Measurements from ENCODE around the gene MTCL1. TPM values are rescaled to one million over a fixed set of nuclear protein-coding genes. Genes with fewer than 3 reads are reported as not detected.

MTCL1 gene
- total and polyA plus RNA-seq, 3 experiments from 2014 or later: 1.0 to 1.1 TPM; not detected in 1

DNA sequence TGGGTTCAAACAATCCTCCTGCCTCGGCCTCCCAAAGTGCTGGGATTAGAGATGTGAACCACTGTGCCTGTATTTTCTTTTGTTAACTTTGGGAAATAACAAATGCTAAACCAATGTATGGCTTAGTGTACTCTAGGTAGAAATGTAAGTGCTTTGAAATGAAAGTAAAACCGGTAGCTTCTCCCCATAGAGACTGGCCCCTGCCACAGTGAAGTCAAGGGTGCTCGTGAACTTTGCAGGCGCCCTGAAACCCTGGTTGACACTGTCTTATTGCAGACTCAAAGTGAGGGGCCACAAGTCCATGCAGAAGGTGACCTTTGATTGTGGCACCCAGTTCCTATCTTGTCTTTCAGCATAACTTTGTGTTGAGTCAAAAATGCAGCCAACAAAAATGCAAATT is 24.2 kb upstream of the MTCL1 start:
- Mint-ChIP-seq H3K4me3 (no peak overlapping the region), H3K36me3 (no peaks in the 10 kb centered on the region), H3K9me3 (no peaks in the 10 kb centered on the region), H3K27me3 (peaks cover 3 to 4% of the 10 kb centered on the region in 2 donors), H3K27ac (peak overlapping the region in 1 of 8 donors; percentile 58), H3K4me1 (peaks cover 0 to 3% (median 0%) of the 10 kb centered on the region in 3 donors)
- Histone ChIP-seq H3K27me3 (ENCODE audit: insufficient read depth, low read length, poor library complexity, severe bottlenecking) (no peaks in the 10 kb centered on the region), H3K9me3 (ENCODE audit: low read length) (no peaks in the 10 kb centered on the region), H3K4me1 (ENCODE audit: insufficient read depth, low read length) (no peaks in the 10 kb centered on the region), H3K27ac (ENCODE audit: low read depth, low read length) (no peak overlapping the region), H3K4me3 (ENCODE audit: low read length) (no peak overlapping the region), H3K36me3 (ENCODE audit: insufficient read depth, low read length) (no peaks in the 10 kb centered on the region)
- POLR2A ChIA-PET: no interaction called here
- CTCF ChIA-PET: interaction anchor here (1.5 kb wide), 1 partner anchor 15 kb away, joined by 3 read pairs; no protein-coding TSS in a partner anchor
- DNase-seq: no peak

DNA sequence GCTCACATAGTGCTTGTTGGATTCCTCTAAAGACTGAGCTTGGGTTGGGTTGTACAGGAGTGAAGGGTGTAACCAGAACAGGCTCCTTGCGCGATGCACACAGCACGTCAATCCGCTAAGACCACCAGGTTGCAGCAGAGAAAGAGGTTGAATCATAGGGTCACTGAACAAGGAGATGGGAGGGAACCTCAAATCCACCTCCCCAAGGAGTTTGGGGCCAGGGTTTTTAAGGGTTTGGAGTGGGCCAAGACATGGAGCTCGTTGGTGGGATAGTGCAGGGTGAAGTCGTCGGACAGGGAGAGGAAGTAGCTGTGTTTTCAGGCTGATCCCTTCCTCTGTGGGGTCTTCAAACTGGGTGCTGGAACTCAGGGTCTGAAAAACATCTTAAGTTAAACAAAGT is 20.8 kb upstream of the MTCL1 start:
- no peak for DNase-seq
- no peak overlapping the region for H3K27ac Mint-ChIP-seq
- peaks cover 0 to 3% (median 0%) of the 10 kb centered on the region in 3 donors for H3K4me1 Mint-ChIP-seq
- H3K9me3 Mint-ChIP-seq: no peaks in the 10 kb centered on the region
- no peak overlapping the region for H3K4me3 Mint-ChIP-seq
- Histone ChIP-seq H3K36me3 (ENCODE audit: insufficient read depth, low read length) (no peaks in the 10 kb centered on the region), H3K27ac (ENCODE audit: low read depth, low read length) (no peak overlapping the region), H3K4me3 (ENCODE audit: low read length) (no peak overlapping the region), H3K4me1 (ENCODE audit: insufficient read depth, low read length) (no peaks in the 10 kb centered on the region), H3K27me3 (ENCODE audit: insufficient read depth, low read length, poor library complexity, severe bottlenecking) (no peaks in the 10 kb centered on the region), H3K9me3 (ENCODE audit: low read length) (no peaks in the 10 kb centered on the region)
- POLR2A ChIA-PET: no interaction called here
- H3K27me3 Mint-ChIP-seq: peaks cover 3 to 9% of the 10 kb centered on the region in 2 donors
- CTCF ChIA-PET: interaction anchor here (1.1 to 1.5 kb wide), 2 partner anchors 11 to 14 kb away, joined by 3 to 6 read pairs; no protein-coding TSS in a partner anchor
- no peaks in the 10 kb centered on the region for H3K36me3 Mint-ChIP-seq

DNA sequence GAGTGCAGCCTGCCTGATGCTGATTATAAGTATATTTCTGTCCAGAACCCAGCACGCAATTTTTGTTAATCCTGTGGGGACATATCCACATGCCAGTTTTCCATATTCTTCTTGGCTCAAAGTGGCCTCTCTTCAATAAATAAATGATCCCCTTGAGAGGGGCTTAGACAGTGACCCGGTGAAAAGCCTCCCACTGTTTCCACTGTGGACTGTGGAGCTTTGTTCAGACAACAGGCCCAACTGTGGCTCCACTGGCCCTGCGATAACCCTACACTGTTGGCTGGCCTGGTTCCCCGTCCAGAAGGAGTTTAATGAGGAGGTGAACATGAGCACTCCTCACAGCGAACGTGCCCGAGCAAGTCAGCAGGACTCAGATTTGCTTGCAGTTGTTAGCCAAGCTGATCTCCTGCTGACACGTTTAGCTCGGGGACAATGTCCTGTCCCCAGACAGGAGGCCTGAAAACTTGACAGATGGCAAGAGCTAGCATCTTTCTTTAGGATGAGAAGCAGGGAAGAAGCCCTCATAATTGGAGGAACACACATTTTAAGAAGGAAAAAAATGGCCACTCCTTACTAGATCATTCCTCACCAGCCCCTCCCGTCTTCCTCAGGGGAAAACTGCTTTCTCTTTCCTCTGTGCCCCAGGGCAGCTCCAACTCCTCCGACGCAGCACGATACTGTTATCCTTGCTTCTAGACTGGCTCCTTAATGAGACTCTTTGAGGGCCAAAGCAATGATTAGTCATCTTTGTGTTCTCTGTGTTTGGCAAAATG is 20.0 kb upstream of the MTCL1 start:
- Mint-ChIP-seq H3K36me3 (no peaks in the 10 kb centered on the region), H3K27ac (no peak overlapping the region), H3K4me1 (peaks cover 0 to 3% (median 0%) of the 10 kb centered on the region in 3 donors), H3K27me3 (peaks cover 0 to 9% of the 10 kb centered on the region in 2 donors), H3K4me3 (no peak overlapping the region), H3K9me3 (no peaks in the 10 kb centered on the region)
- no peak for DNase-seq
- Histone ChIP-seq H3K27ac (ENCODE audit: low read depth, low read length) (no peak overlapping the region), H3K9me3 (ENCODE audit: low read length) (no peaks in the 10 kb centered on the region), H3K4me3 (ENCODE audit: low read length) (no peak overlapping the region), H3K27me3 (ENCODE audit: insufficient read depth, low read length, poor library complexity, severe bottlenecking) (no peaks in the 10 kb centered on the region), H3K36me3 (ENCODE audit: insufficient read depth, low read length) (no peaks in the 10 kb centered on the region), H3K4me1 (ENCODE audit: insufficient read depth, low read length) (no peaks in the 10 kb centered on the region)
- ChIA-PET POLR2A (no interaction called here), CTCF (interaction anchor here (1.1 to 1.5 kb wide), 2 partner anchors 10 to 13 kb away, joined by 3 to 6 read pairs; no protein-coding TSS in a partner anchor)

DNA sequence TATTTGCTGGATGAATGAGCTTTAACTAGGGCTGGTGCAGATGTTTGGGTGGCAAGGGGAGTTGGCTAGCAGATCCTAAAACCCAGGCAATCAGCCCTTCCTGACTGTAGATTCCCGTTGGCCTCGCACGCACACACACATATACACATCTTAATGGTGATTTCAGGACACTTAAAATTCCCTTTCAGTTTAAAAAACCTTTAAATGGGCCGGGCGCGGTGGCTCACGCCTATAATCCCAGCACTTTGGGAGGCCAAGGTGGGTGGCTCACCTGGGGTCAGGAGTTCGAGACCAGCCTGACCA is 19.5 kb upstream of the MTCL1 start:
- no peak overlapping the region for H3K27ac Mint-ChIP-seq
- Histone ChIP-seq H3K27me3 (ENCODE audit: insufficient read depth, low read length, poor library complexity, severe bottlenecking) (no peaks in the 10 kb centered on the region), H3K4me3 (ENCODE audit: low read length) (no peak overlapping the region), H3K27ac (ENCODE audit: low read depth, low read length) (no peak overlapping the region), H3K4me1 (ENCODE audit: insufficient read depth, low read length) (no peaks in the 10 kb centered on the region), H3K9me3 (ENCODE audit: low read length) (no peaks in the 10 kb centered on the region), H3K36me3 (ENCODE audit: insufficient read depth, low read length) (no peaks in the 10 kb centered on the region)
- H3K4me1 Mint-ChIP-seq: peaks cover 0 to 3% (median 0%) of the 10 kb centered on the region in 3 donors
- H3K4me3 Mint-ChIP-seq: no peak overlapping the region
- no peaks in the 10 kb centered on the region for H3K9me3 Mint-ChIP-seq
- ChIA-PET CTCF (no interaction called here), POLR2A (no interaction called here)
- H3K36me3 Mint-ChIP-seq: no peaks in the 10 kb centered on the region
- DNase-seq: no peak
- peaks cover 0 to 9% of the 10 kb centered on the region in 2 donors for H3K27me3 Mint-ChIP-seq

DNA sequence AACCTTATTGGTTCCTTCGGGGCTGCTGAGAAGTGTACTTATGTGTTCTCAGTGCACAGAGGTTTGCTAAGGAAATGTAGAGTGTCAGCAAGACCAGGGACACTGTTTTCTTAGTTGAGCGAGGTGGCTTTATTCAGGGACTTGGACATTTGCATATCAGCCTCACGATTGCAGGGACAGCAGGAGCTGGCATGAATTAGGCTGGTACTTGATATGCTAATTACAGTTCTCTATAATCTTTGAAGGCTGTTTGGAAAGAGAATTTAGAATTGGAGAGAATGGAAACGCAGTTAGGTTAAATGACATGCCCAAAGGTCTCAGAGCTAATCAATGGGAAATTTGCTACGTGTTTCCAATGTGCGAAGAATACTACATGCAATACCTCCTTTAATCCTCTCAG is 18.7 kb upstream of the MTCL1 start:
- no peak for DNase-seq
- Histone ChIP-seq H3K27ac (ENCODE audit: low read depth, low read length) (no peak overlapping the region), H3K36me3 (ENCODE audit: insufficient read depth, low read length) (no peaks in the 10 kb centered on the region), H3K27me3 (ENCODE audit: insufficient read depth, low read length, poor library complexity, severe bottlenecking) (no peaks in the 10 kb centered on the region), H3K4me1 (ENCODE audit: insufficient read depth, low read length) (no peaks in the 10 kb centered on the region), H3K4me3 (ENCODE audit: low read length) (no peak overlapping the region), H3K9me3 (ENCODE audit: low read length) (no peaks in the 10 kb centered on the region)
- Mint-ChIP-seq H3K36me3 (no peaks in the 10 kb centered on the region), H3K4me1 (no peaks in the 10 kb centered on the region), H3K9me3 (no peaks in the 10 kb centered on the region), H3K27ac (no peak overlapping the region), H3K4me3 (no peak overlapping the region), H3K27me3 (peaks cover 0 to 15% of the 10 kb centered on the region in 2 donors)
- POLR2A ChIA-PET: no interaction called here
- CTCF ChIA-PET: interaction anchor here (1.4 to 2.5 kb wide), 2 partner anchors 10 to 301 kb away, joined by 4 to 11 read pairs; no protein-coding TSS in a partner anchor

DNA sequence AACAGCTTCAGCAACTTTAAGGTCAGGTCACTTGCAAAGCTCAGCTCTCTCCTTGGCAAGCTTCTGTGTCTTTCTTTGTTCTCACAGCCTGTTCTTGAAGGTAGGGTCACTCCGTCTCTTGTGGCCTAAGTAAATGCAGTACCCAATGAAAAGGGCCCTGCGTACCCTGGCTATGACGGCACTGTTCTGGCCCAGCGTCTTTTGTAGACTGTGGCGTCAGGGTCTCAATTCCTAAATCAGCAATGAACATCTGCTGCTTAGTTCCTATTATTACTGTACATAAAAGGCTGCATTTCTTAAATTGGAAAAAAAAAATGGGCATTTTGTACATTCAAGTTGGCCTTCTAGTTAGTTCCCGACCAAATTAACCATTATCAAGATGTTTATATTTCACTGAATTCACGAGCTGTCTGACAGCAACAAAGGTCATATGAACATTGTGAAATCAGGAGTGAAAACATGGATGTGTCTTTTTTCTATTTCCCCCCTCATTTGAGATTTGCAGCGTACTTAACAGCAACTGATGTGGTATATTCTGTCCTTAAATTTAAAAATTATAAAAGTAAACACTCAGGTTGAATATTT is 17.0 kb upstream of the MTCL1 start:
- H3K27me3 Mint-ChIP-seq: peaks cover 2 to 13% of the 10 kb centered on the region in 2 donors
- H3K36me3 ChIP-seq (ENCODE audit: insufficient read depth, low read length): no peaks in the 10 kb centered on the region
- DNase-seq: no peak
- CTCF ChIA-PET: interaction anchor here (1.4 to 2.5 kb wide), 2 partner anchors 8 to 300 kb away, joined by 4 to 11 read pairs; no protein-coding TSS in a partner anchor
- H3K4me1 ChIP-seq (ENCODE audit: insufficient read depth, low read length): no peaks in the 10 kb centered on the region
- H3K27ac Mint-ChIP-seq: no peak overlapping the region
- H3K27ac ChIP-seq (ENCODE audit: low read depth, low read length): no peak overlapping the region
- H3K9me3 ChIP-seq (ENCODE audit: low read length): no peaks in the 10 kb centered on the region
- H3K4me1 Mint-ChIP-seq: no peaks in the 10 kb centered on the region
- POLR2A ChIA-PET: no interaction called here
- H3K27me3 ChIP-seq (ENCODE audit: insufficient read depth, low read length, poor library complexity, severe bottlenecking): no peaks in the 10 kb centered on the region
- no peak overlapping the region for H3K4me3 ChIP-seq (ENCODE audit: low read length)
- H3K36me3 Mint-ChIP-seq: no peaks in the 10 kb centered on the region
- no peaks in the 10 kb centered on the region for H3K9me3 Mint-ChIP-seq
- H3K4me3 Mint-ChIP-seq: no peak overlapping the region

DNA sequence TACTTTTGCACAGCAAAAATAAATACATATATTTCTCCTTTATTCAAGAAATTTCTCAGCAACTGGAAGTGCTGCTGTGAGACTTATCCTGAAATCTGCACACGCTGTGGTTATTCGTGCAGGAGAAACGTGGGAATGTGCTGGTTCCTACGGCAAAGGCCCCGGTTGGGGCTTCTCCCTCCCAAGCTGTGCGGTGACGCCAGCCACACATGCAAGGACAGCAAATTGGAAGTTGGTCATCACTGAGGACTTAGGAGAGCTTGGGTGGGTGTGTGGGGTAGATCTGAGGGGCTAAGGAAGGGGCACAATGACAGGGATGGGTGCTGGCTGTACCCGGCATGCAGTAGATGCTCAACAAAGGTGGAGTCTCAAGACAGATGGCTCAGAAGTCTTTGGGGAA is 16.5 kb upstream of the MTCL1 start:
- ChIA-PET CTCF (interaction anchor here (2.5 kb wide), 1 partner anchor 8 kb away, joined by 11 read pairs; no protein-coding TSS in a partner anchor), POLR2A (no interaction called here)
- Mint-ChIP-seq H3K9me3 (no peaks in the 10 kb centered on the region), H3K36me3 (no peaks in the 10 kb centered on the region), H3K4me1 (no peaks in the 10 kb centered on the region), H3K27ac (no peak overlapping the region), H3K27me3 (peaks cover 2 to 13% of the 10 kb centered on the region in 2 donors), H3K4me3 (no peak overlapping the region)
- H3K27me3 ChIP-seq (ENCODE audit: insufficient read depth, low read length, poor library complexity, severe bottlenecking): no peaks in the 10 kb centered on the region
- H3K27ac ChIP-seq (ENCODE audit: low read depth, low read length): no peak overlapping the region
- no peak overlapping the region for H3K4me3 ChIP-seq (ENCODE audit: low read length)
- no peak for DNase-seq
- H3K4me1 ChIP-seq (ENCODE audit: insufficient read depth, low read length): no peaks in the 10 kb centered on the region
- H3K36me3 ChIP-seq (ENCODE audit: insufficient read depth, low read length): no peaks in the 10 kb centered on the region
- H3K9me3 ChIP-seq (ENCODE audit: low read length): no peaks in the 10 kb centered on the region

DNA sequence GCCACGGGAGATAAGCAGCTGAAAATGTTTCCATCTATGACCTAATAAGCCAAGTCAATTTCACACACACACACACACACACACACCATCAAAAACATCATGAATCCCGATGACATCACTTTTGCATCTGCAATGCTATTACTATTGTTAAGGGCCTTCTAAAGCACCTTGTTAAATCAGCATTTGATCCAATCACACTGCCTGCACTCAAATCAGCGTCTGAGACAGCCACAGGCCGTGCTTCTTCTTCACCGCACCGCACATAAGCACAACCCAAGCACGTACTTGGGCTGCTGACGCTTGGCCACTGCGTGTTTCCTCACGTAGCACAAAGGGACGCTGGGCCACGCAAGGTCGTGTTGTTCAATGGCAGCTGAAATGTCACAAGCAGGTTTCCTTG is 15.8 kb upstream of the MTCL1 start:
- no peak overlapping the region for H3K4me3 ChIP-seq (ENCODE audit: low read length)
- Mint-ChIP-seq H3K27me3 (peaks cover 2 to 13% of the 10 kb centered on the region in 2 donors), H3K36me3 (no peaks in the 10 kb centered on the region), H3K4me1 (no peaks in the 10 kb centered on the region), H3K9me3 (no peaks in the 10 kb centered on the region), H3K4me3 (no peak overlapping the region), H3K27ac (no peak overlapping the region)
- POLR2A ChIA-PET: no interaction called here
- no peaks in the 10 kb centered on the region for H3K36me3 ChIP-seq (ENCODE audit: insufficient read depth, low read length)
- no peak for DNase-seq
- no peaks in the 10 kb centered on the region for H3K9me3 ChIP-seq (ENCODE audit: low read length)
- CTCF ChIA-PET: no interaction called here
- no peaks in the 10 kb centered on the region for H3K27me3 ChIP-seq (ENCODE audit: insufficient read depth, low read length, poor library complexity, severe bottlenecking)
- no peaks in the 10 kb centered on the region for H3K4me1 ChIP-seq (ENCODE audit: insufficient read depth, low read length)
- no peak overlapping the region for H3K27ac ChIP-seq (ENCODE audit: low read depth, low read length)
